H1 (cell line): Measurements from ENCODE around the gene CEMIP2. TPM values are rescaled to one million over a fixed set of nuclear protein-coding genes. Genes with fewer than 3 reads are reported as not detected.

Experiments
- CTCF ChIA-PET: fragments of 300-600 bp; sonication (Branson Sonifier 250); formaldehyde crosslinking; loops from one replicate; lab custom pipeline; 2021; ENCODE audit not compliant: partially characterized antibody; lab: Charles Lee
- POLR2A ChIA-PET: fragments of 300-600 bp; sonication (Branson Sonifier 250); formaldehyde crosslinking; loops from one replicate; lab custom pipeline; 2021; ENCODE audit warnings: inconsistent platforms; ENCODE audit not compliant: partially characterized antibody; lab: Charles Lee
- DNase-seq, 2 experiments: peaks; one replicate each; pipeline versions ENCODE4 v3.0.0 to v3.0.0-alpha.2; 2010 to 2022; ENCODE audit warnings: low spot score in 2 of 2, low read depth in 1 of 2, mixed read lengths in 1 of 2
- FAIRE-seq: peaks from 2 replicates; lab custom pipeline; 2011; peaks lifted over from hg19 to GRCh38; lab: Jason Lieb, UNC
- H2AFZ ChIP-seq: 2 replicates; pipeline ENCODE4 v1.8.1; 2012; ENCODE audit warnings: low read length, inconsistent platforms
- H2AK5ac ChIP-seq: 2 replicates; pipeline ENCODE4 v1.6.1; 2013; ENCODE audit warnings: low read depth, low read length
- H2BK120ac ChIP-seq: replicated peaks from 2 replicates; pipeline ENCODE3; 2013; ENCODE audit warnings: low read depth, low read length, inconsistent platforms
- H2BK12ac ChIP-seq: 2 replicates; pipeline ENCODE4 v1.6.1; 2013; ENCODE audit warnings: low read depth, low read length
- H2BK15ac ChIP-seq: 2 replicates; pipeline ENCODE4 v1.6.1; 2013; ENCODE audit warnings: low read length
- H2BK20ac ChIP-seq: 2 replicates; pipeline ENCODE4 v1.6.1; 2013; ENCODE audit warnings: low read length
- H2BK5ac ChIP-seq: 2 replicates; pipeline ENCODE4 v1.6.1; 2013; ENCODE audit warnings: low read depth, low read length
- H3K14ac ChIP-seq: 2 replicates; pipeline ENCODE4 v1.6.1; 2013; ENCODE audit warnings: inconsistent platforms; ENCODE audit not compliant: insufficient read length
- H3K18ac ChIP-seq: 2 replicates; pipeline ENCODE4 v1.6.1; 2013; ENCODE audit warnings: low read length; ENCODE audit errors: extremely low read depth
- H3K23ac ChIP-seq: 2 replicates; pipeline ENCODE4 v1.6.1; 2013; ENCODE audit warnings: inconsistent platforms; ENCODE audit not compliant: insufficient read length
- H3K23me2 ChIP-seq: 2 replicates; pipeline ENCODE4 v1.6.1; 2013; ENCODE audit warnings: low read depth, low read length
- H3K27ac ChIP-seq: 2 replicates; pipeline ENCODE4 v1.6.1; 2011; ENCODE audit warnings: low read depth, low read length, inconsistent platforms
- H3K27me3 ChIP-seq, 4 experiments: replicated peaks in 1 of 4; 1 replicate in 1 of 4; 2 replicates in 3 of 4; pipeline versions ENCODE4 v1.6.1 to v1.8.1; 2011 to 2013; ENCODE audit warnings: low read length in 3 of 4, mild to moderate bottlenecking in 3 of 4, inconsistent platforms in 2 of 4, mixed read lengths in 2 of 4, moderate library complexity in 1 of 4; ENCODE audit not compliant: control insufficient read depth in 3 of 4, insufficient read depth in 3 of 4; ENCODE audit errors: extremely low read depth in 1 of 4
- H3K36me3 ChIP-seq, 4 experiments: 2 replicates each; pipeline versions ENCODE4 v1.6.1 to v1.8.1; 2011 to 2013; ENCODE audit warnings: mild to moderate bottlenecking in 4 of 4, low read length in 3 of 4, moderate library complexity in 2 of 4, control low read depth in 1 of 4, inconsistent platforms in 1 of 4; ENCODE audit not compliant: insufficient read depth in 4 of 4, control insufficient read depth in 2 of 4
- H3K4ac ChIP-seq: replicated peaks from 2 replicates; pipeline ENCODE3; 2013; ENCODE audit warnings: low read length, low read depth, mixed read lengths, inconsistent platforms; ENCODE audit not compliant: insufficient read length
- H3K4me1 ChIP-seq, 4 experiments: replicated peaks in 1 of 4; 1 replicate in 1 of 4; 2 replicates in 3 of 4; pipeline versions ENCODE4 v1.6.1 to v1.8.1; 2011 to 2013; ENCODE audit warnings: low read length in 3 of 4, inconsistent platforms in 2 of 4, mixed read lengths in 1 of 4; ENCODE audit not compliant: insufficient read depth in 4 of 4, control insufficient read depth in 3 of 4
- H3K4me2 ChIP-seq, 2 experiments: 2 replicates each; pipeline versions ENCODE4 v1.6.1 to v1.8.1; 2011 to 2013; ENCODE audit warnings: low read depth in 2 of 2, low read length in 2 of 2, control low read depth in 1 of 2, inconsistent platforms in 1 of 2, mild to moderate bottlenecking in 1 of 2; ENCODE audit not compliant: insufficient read depth in 1 of 2
- H3K4me3 ChIP-seq, 4 experiments: fragments of 200-600, 300-600 bp in 1 of 4; sonication (generic), shearing (Covaris generic), sonication (Bioruptor Twin) in 1 of 4; 2 replicates each; pipeline versions ENCODE4 v1.5.1 to v1.8.1; 2011 to 2016; ENCODE audit warnings: low read length in 4 of 4, low read depth in 3 of 4, control low read depth in 2 of 4, inconsistent platforms in 2 of 4, mild to moderate bottlenecking in 2 of 4, mixed read lengths in 1 of 4, moderate library complexity in 1 of 4; ENCODE audit not compliant: insufficient read depth in 2 of 4; ENCODE audit errors: extremely low read depth in 1 of 4
- H3K56ac ChIP-seq: replicated peaks from 2 replicates; pipeline ENCODE3; 2013; ENCODE audit warnings: low read depth, mild to moderate bottlenecking, mixed read lengths, low read length, inconsistent platforms; ENCODE audit not compliant: insufficient read length
- H3K79me1 ChIP-seq: 2 replicates; pipeline ENCODE4 v1.6.1; 2013; ENCODE audit warnings: low read depth, low read length, control low read depth
- H3K79me2 ChIP-seq, 2 experiments: 2 replicates each; pipeline versions ENCODE4 v1.6.1 to v1.8.1; 2012 to 2013; ENCODE audit warnings: low read length in 2 of 2, mild to moderate bottlenecking in 2 of 2, inconsistent platforms in 1 of 2; ENCODE audit not compliant: insufficient read depth in 2 of 2, control insufficient read depth in 1 of 2
- H3K9ac ChIP-seq, 4 experiments: replicated peaks in 1 of 4; 1 replicate in 1 of 4; 2 replicates in 3 of 4; pipeline versions ENCODE4 v1.6.1 to v1.8.1; 2011 to 2013; ENCODE audit warnings: low read depth in 3 of 4, low read length in 3 of 4, control low read depth in 2 of 4, mild to moderate bottlenecking in 2 of 4, moderate library complexity in 2 of 4, inconsistent platforms in 1 of 4; ENCODE audit errors: extremely low read depth in 1 of 4
- H3K9me3 ChIP-seq, 2 experiments: 2 replicates each; pipeline versions ENCODE4 v1.6.1 to v1.8.1; 2012 to 2013; ENCODE audit warnings: mild to moderate bottlenecking in 2 of 2, moderate library complexity in 2 of 2, control low read depth in 1 of 2, inconsistent platforms in 1 of 2, low read depth in 1 of 2, low read length in 1 of 2, mixed read lengths in 1 of 2; ENCODE audit not compliant: insufficient read depth in 2 of 2
- H4K20me1 ChIP-seq, 2 experiments: replicated peaks in 1 of 2; 2 replicates each; pipeline versions ENCODE3 to v1.8.1; 2011 to 2013; ENCODE audit warnings: inconsistent platforms in 2 of 2, low read length in 2 of 2, mild to moderate bottlenecking in 1 of 2; ENCODE audit not compliant: insufficient read depth in 2 of 2, control insufficient read depth in 1 of 2
- H4K5ac ChIP-seq: 2 replicates; pipeline ENCODE4 v1.6.1; 2013; ENCODE audit warnings: low read length, low read depth, mixed read lengths, inconsistent platforms; ENCODE audit not compliant: insufficient read length
- H4K8ac ChIP-seq: 2 replicates; pipeline ENCODE4 v1.8.0; 2013; ENCODE audit warnings: mild to moderate bottlenecking, moderate library complexity, low read length, inconsistent platforms; ENCODE audit not compliant: insufficient read depth; ENCODE audit errors: extremely low read depth
- H4K91ac ChIP-seq: replicated peaks from 2 replicates; pipeline ENCODE3; 2013; ENCODE audit warnings: low read length, mixed read lengths, inconsistent platforms; ENCODE audit not compliant: insufficient read length
- SP4 ChIP-seq: IDR thresholded peaks from 2 replicates; pipeline ENCODE4 v1.6.1; 2012; ENCODE audit warnings: low read length, inconsistent platforms
- WGBS, 2 experiments: shearing (Covaris generic) in 1 of 2; methylation state at CpG; one replicate each; pipeline versions ENCODE4 v1.1.6 to v1.1.7; 2013 to 2015; ENCODE audit warnings: low lambda C conversion rate in 2 of 2, mixed read lengths in 2 of 2, inconsistent platforms in 1 of 2, low coverage in 1 of 2, missing lambda C conversion rate in 1 of 2; ENCODE audit not compliant: insufficient replicate concordance in 2 of 2, insufficient coverage in 1 of 2, insufficient read length in 1 of 2; ENCODE audit errors: extremely low coverage in 1 of 2, missing lambda C conversion rate in 1 of 2; 5-methylcytosine and 5-hydroxymethylcytosine counted together
- polyA plus RNA-seq, 7 experiments: library from polyadenylated mRNA; depleted of rRNA in 3 of 7; stranded (reverse) in 5 of 7; unstranded in 2 of 7; fragments of >200 nt in 5 of 7; fragments of 200-250 nt in 2 of 7; gene quantifications; 1 replicate in 5 of 7; 2 replicates in 1 of 7; 4 replicates in 1 of 7; pipeline versions ENCODE4 v1.2.1 to v1.2.3, GENCODE V29; 2011 to 2013; ENCODE audit warnings: missing spikeins in 2 of 7, mixed read lengths in 2 of 7
- total RNA-seq: library from RNA; stranded (reverse); fragmentation: NEBNext Ultra II Directional; extraction: Animal tissue kit (Norgen Biotek cat#: 25700); gene quantifications from 2 replicates; pipeline ENCODE4 v1.2.1, GENCODE V29; 2021

CEMIP2 gene
- total and polyA plus RNA-seq, 2 of the 8 experiments (the other 6 are each of a cell fraction or from before 2014, with no cell fraction given): 25.2 to 52.1 TPM

DNA sequence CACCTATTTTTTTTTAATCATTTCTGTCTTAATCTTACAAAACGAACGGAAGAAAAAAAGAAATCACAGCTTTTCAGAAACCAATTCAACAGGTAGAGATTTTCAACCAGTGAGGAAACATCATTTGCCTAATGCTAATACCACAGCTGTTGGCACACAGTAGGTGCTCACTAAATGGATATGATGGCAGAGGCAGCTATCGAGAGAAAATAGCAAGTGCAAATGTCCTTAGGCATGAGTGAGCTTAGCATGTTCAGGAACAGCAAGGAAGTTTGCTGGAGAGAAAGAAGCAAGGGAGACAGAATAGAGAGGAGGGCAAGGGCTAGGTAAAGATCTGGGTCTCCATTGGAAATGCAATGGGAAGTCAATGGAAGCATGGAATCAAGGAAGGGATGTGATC lies 49.2 kb downstream of the CEMIP2 start:
- no peak overlapping the region for H4K91ac ChIP-seq
- H3K56ac ChIP-seq: no peak overlapping the region
- no peaks in the 10 kb centered on the region for H3K23me2 ChIP-seq
- H3K79me2 ChIP-seq: peaks cover 0 to 3% of the 10 kb centered on the region in 2 experiments; a peak in 1 of 4 replicates
- no peak overlapping the region for H4K8ac ChIP-seq
- H2BK5ac ChIP-seq: no peak overlapping the region
- H4K5ac ChIP-seq: no peak overlapping the region
- no peak for DNase-seq
- H2BK12ac ChIP-seq: no peak overlapping the region
- H3K9ac ChIP-seq: no peak overlapping the region
- no peak for FAIRE-seq
- H3K4me3 ChIP-seq: no peak overlapping the region
- no peaks in the 10 kb centered on the region for H3K79me1 ChIP-seq
- H2AK5ac ChIP-seq: no peak overlapping the region
- 91% methylated on average over 3 of the region's 3 CpGs; no CpG with 5 or more reads in 1 of the 2 experiments for WGBS, 2 experiments
- no peak overlapping the region for H3K4ac ChIP-seq
- H3K4me2 ChIP-seq: no peak overlapping the region
- peaks cover 0 to 2% of the 10 kb centered on the region in 2 experiments for H4K20me1 ChIP-seq
- peaks cover 10 to 59% (median 20%) of the 10 kb centered on the region in 4 experiments; a peak in 6 of 8 replicates for H3K36me3 ChIP-seq
- H3K27me3 ChIP-seq: no peaks in the 10 kb centered on the region
- H3K14ac ChIP-seq: no peak overlapping the region
- H2BK120ac ChIP-seq: no peak overlapping the region
- H2BK20ac ChIP-seq: no peak overlapping the region
- ChIA-PET POLR2A (interaction anchor here (1.7 to 2.4 kb wide), 2 partner anchors 24 to 48 kb away, joined by 3 to 8 read pairs; no protein-coding TSS in a partner anchor), CTCF (interaction anchor here (0.9 to 2.4 kb wide), 7 partner anchors 8 to 229 kb away, joined by 3 to 8 read pairs (median 4); no protein-coding TSS in a partner anchor)
- TF ChIP-seq SP4: no peak
- H3K9me3 ChIP-seq: no peaks in the 10 kb centered on the region
- H3K18ac ChIP-seq: no peak overlapping the region
- H3K4me1 ChIP-seq: no peaks in the 10 kb centered on the region
- H2AFZ ChIP-seq: no peak overlapping the region
- no peak overlapping the region for H3K27ac ChIP-seq
- H3K23ac ChIP-seq: no peak overlapping the region
- H2BK15ac ChIP-seq: no peak overlapping the region
